HepG2 (cell line): ENCODE results near the gene NCDN. TPM values are rescaled to one million over a fixed set of nuclear protein-coding genes. Genes with fewer than 3 reads are reported as not detected.

Experiments
- ATAC-seq: fragments of 200-7000 bp; cut with Tn5 transposase; 3 replicates; pipeline ENCODE4 v1.9.1; 2020; ENCODE audit warnings: mild to moderate bottlenecking, moderate library complexity
- BruUV-seq: library from RNA; stranded (reverse); fragments of 400-500 nt; replicated peaks from 2 replicates; lab custom pipeline; 2021; lab: Mats Ljungman, UMichigan
- CTCF ChIA-PET: fragments of 300-600 bp; formaldehyde crosslinking; extraction: SDS; loops from one replicate; lab custom pipeline; 2021; ENCODE audit warnings: low total read pairs, inconsistent platforms, low intra/inter-chr PET ratio; lab: Yijun Ruan, JAX
- POLR2A ChIA-PET: fragments of 350-600 bp; sonication (Branson Sonifier 250); formaldehyde crosslinking; loops from one replicate; lab custom pipeline; 2020; ENCODE audit warnings: antibody characterized with exemption, inconsistent platforms; lab: Yijun Ruan, JAX
- DNase-seq: peaks from one replicate; pipeline ENCODE4 v3.0.0-alpha.2; 2015; ENCODE audit warnings: low spot score
- FAIRE-seq: peaks from 3 replicates; lab custom pipeline; 2011; peaks lifted over from hg19 to GRCh38; lab: Jason Lieb, UNC
- H2AFZ ChIP-seq: one replicate; pipeline ENCODE4 v1.6.1; 2011; ENCODE audit warnings: low read length, inconsistent platforms
- H3K27ac ChIP-seq: fragments of 300-600 bp; 3 replicates; pipeline ENCODE4 v1.8.0; 2011; ENCODE audit warnings: mixed run types, mild to moderate bottlenecking, mixed read lengths, low read length, inconsistent platforms; ENCODE audit not compliant: insufficient read depth; ENCODE audit errors: extremely low read length
- H3K27me3 ChIP-seq, 2 experiments: fragments of 200-600 bp in 1 of 2; 2 replicates in 1 of 2; 3 replicates in 1 of 2; pipeline versions ENCODE4 v1.6.0 to v1.8.0; 2011; ENCODE audit warnings: low read length in 2 of 2, mild to moderate bottlenecking in 2 of 2, moderate library complexity in 2 of 2, inconsistent platforms in 1 of 2; ENCODE audit not compliant: insufficient read depth in 2 of 2, control insufficient read depth in 1 of 2
- H3K36me3 ChIP-seq, 2 experiments: fragments of 200-600 bp in 1 of 2; replicated peaks in 1 of 2; 2 replicates in 1 of 2; 3 replicates in 1 of 2; pipeline versions ENCODE4 v1.5.1 to v1.8.0; 2011; ENCODE audit warnings: low read length in 2 of 2, inconsistent platforms in 1 of 2; ENCODE audit not compliant: insufficient read depth in 2 of 2, control insufficient read depth in 1 of 2
- H3K4me1 ChIP-seq: 2 replicates; pipeline ENCODE4 v1.5.1; 2012; ENCODE audit warnings: low read length, inconsistent platforms; ENCODE audit not compliant: insufficient read depth
- H3K4me2 ChIP-seq: 2 replicates; pipeline ENCODE4 v1.6.0; 2011; ENCODE audit warnings: low read depth, low read length, inconsistent platforms
- H3K4me3 ChIP-seq, 3 experiments: fragments of 200-600 bp in 1 of 3; sonication (generic), shearing (Covaris generic) in 1 of 3; replicated peaks in 1 of 3; 2 replicates each; pipeline ENCODE4 v1.5.1; 2011 to 2016; ENCODE audit warnings: low read length in 3 of 3, inconsistent platforms in 2 of 3, low read depth in 2 of 3, mild to moderate bottlenecking in 2 of 3, control low read depth in 1 of 3, mixed read lengths in 1 of 3; ENCODE audit not compliant: insufficient read depth in 1 of 3
- H3K79me2 ChIP-seq: one replicate; pipeline ENCODE4 v1.6.1; 2011; ENCODE audit warnings: low read length, inconsistent platforms; ENCODE audit not compliant: insufficient read depth
- H3K9ac ChIP-seq: 2 replicates; pipeline ENCODE4 v1.6.0; 2011; ENCODE audit warnings: mild to moderate bottlenecking, low read depth, low read length, inconsistent platforms; ENCODE audit not compliant: insufficient read depth
- H3K9me3 ChIP-seq: 2 replicates; pipeline ENCODE4 v1.5.1; 2012; ENCODE audit warnings: mild to moderate bottlenecking, low read length
- H4K20me1 ChIP-seq: 2 replicates; pipeline ENCODE4 v1.6.0; 2011; ENCODE audit warnings: inconsistent platforms, mild to moderate bottlenecking, low read length, moderate library complexity; ENCODE audit not compliant: insufficient read depth
- CEBPB ChIP-seq: IDR thresholded peaks from 2 replicates; pipeline ENCODE4 v1.6.1; 2011; ENCODE audit warnings: low read depth, low read length, improper control_type of control experiment, borderline replicate concordance
- RARG ChIP-seq: sonication (generic); formaldehyde crosslinking; IDR thresholded peaks from 2 replicates; pipeline ENCODE4 v1.4.0; 2020; ENCODE audit warnings: low read depth, mild to moderate bottlenecking, missing genetic modification reagents
- ZNF512 ChIP-seq: sonication (generic); formaldehyde crosslinking; IDR thresholded peaks from 2 replicates; pipeline ENCODE4 v1.4.0; 2020; ENCODE audit warnings: mild to moderate bottlenecking, missing genetic modification reagents
- WGBS: methylation state at CpG from one replicate; pipeline ENCODE4 v1.1.6; 2017; ENCODE audit warnings: low lambda C conversion rate; 5-methylcytosine and 5-hydroxymethylcytosine counted together
- in situ Hi-C: cut with HindIII; loops from 2 replicates; pipeline ENCODE4 v1.10.0; 2017; ENCODE audit warnings: low pct_unique_long_range_greater_than_20kb; ENCODE audit not compliant: extremely low pct_ligation_motif_present
- intact Hi-C: fragments of 100-400 bp; cut with micrococcal nuclease; formaldehyde crosslinking; loops from one replicate; pipeline ENCODE4 v1.10.0; 2022; ENCODE audit not compliant: unreplicated experiment
- polyA plus RNA-seq, 8 experiments: library from polyadenylated mRNA; depleted of rRNA in 3 of 8; stranded (reverse) in 7 of 8; unstranded in 1 of 8; fragments of >200 nt; fragmentation: Illumina TruSeq in 4 of 8; extraction: Trizol in 4 of 8; gene quantifications; 2 replicates each; pipeline versions ENCODE4 v1.2.1 to v1.2.3, GENCODE V29; 2011 to 2016; ENCODE audit warnings: low read depth in 4 of 8, missing spikeins in 1 of 8, mixed read lengths in 1 of 8; ENCODE audit not compliant: insufficient read depth in 1 of 8
- total RNA-seq, 5 experiments: library from RNA; depleted of rRNA; stranded (reverse); fragments of >200 nt; fragmentation: Illumina TruSeq; extraction: Trizol; gene quantifications; 2 replicates each; pipeline ENCODE4 v1.2.3, GENCODE V29; 2016; ENCODE audit warnings: low read depth in 1 of 5
- TF ChIP-seq, protein P1 (sequence below): sonication (generic); formaldehyde crosslinking; conservative IDR thresholded peaks from 2 replicates; pipeline ENCODE4 v1.5.0; 2020; ENCODE audit warnings: missing genetic modification reagents
- TF ChIP-seq, protein P2 (sequence below): sonication (generic); formaldehyde crosslinking; IDR thresholded peaks from 2 replicates; pipeline ENCODE4 v1.4.0; 2020; ENCODE audit warnings: missing genetic modification reagents

NCDN gene
- total and polyA plus RNA-seq, 2 of the 13 experiments (the other 11 are each of a cell fraction or from before 2014, with no cell fraction given): 6.6 to 9.3 TPM

DNA sequence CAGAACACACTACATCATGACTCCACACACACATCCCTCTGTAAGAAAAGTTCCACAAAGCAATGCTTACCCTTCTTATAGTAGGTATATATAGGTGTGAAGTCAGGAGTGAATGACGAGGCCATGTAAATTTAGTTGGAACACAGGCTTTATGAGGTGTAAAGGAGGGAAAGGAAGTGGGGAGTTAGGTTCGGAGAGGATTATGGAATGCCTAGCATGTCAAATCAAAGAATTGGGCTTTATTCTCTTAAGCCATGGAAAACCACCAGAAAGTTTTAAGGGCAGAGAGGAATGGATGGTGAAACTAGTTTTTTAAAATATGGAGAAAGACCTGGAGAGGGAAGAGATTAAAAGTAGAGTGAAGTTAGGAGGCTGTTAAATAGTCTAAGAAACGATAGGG, 41.8 kb downstream of the NCDN start:
- intact Hi-C loops: no loop called here
- Histone ChIP-seq H3K36me3 (peaks cover 9 to 41% of the 10 kb centered on the region in 2 experiments), H3K4me2 (no peak overlapping the region), H3K9me3 (no peaks in the 10 kb centered on the region), H3K27me3 (no peaks in the 10 kb centered on the region), H2AFZ (no peak overlapping the region), H3K79me2 (no peaks in the 10 kb centered on the region), H3K4me1 (no peaks in the 10 kb centered on the region), H3K4me3 (no peak overlapping the region)
- in situ Hi-C loops: no loop called here
- POLR2A ChIA-PET: no interaction called here
- DNase-seq: no peak
- TF ChIP-seq RARG: no peak
- TF ChIP-seq ZNF512 (CRISPR knock-in tag): no peak
- TF ChIP-seq, protein P1, sequence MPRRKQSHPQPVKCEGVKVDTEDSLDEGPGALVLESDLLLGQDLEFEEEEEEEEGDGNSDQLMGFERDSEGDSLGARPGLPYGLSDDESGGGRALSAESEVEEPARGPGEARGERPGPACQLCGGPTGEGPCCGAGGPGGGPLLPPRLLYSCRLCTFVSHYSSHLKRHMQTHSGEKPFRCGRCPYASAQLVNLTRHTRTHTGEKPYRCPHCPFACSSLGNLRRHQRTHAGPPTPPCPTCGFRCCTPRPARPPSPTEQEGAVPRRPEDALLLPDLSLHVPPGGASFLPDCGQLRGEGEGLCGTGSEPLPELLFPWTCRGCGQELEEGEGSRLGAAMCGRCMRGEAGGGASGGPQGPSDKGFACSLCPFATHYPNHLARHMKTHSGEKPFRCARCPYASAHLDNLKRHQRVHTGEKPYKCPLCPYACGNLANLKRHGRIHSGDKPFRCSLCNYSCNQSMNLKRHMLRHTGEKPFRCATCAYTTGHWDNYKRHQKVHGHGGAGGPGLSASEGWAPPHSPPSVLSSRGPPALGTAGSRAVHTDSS (CRISPR knock-in tag): no peak
- no peak for TF ChIP-seq CEBPB
- TF ChIP-seq, protein P2, sequence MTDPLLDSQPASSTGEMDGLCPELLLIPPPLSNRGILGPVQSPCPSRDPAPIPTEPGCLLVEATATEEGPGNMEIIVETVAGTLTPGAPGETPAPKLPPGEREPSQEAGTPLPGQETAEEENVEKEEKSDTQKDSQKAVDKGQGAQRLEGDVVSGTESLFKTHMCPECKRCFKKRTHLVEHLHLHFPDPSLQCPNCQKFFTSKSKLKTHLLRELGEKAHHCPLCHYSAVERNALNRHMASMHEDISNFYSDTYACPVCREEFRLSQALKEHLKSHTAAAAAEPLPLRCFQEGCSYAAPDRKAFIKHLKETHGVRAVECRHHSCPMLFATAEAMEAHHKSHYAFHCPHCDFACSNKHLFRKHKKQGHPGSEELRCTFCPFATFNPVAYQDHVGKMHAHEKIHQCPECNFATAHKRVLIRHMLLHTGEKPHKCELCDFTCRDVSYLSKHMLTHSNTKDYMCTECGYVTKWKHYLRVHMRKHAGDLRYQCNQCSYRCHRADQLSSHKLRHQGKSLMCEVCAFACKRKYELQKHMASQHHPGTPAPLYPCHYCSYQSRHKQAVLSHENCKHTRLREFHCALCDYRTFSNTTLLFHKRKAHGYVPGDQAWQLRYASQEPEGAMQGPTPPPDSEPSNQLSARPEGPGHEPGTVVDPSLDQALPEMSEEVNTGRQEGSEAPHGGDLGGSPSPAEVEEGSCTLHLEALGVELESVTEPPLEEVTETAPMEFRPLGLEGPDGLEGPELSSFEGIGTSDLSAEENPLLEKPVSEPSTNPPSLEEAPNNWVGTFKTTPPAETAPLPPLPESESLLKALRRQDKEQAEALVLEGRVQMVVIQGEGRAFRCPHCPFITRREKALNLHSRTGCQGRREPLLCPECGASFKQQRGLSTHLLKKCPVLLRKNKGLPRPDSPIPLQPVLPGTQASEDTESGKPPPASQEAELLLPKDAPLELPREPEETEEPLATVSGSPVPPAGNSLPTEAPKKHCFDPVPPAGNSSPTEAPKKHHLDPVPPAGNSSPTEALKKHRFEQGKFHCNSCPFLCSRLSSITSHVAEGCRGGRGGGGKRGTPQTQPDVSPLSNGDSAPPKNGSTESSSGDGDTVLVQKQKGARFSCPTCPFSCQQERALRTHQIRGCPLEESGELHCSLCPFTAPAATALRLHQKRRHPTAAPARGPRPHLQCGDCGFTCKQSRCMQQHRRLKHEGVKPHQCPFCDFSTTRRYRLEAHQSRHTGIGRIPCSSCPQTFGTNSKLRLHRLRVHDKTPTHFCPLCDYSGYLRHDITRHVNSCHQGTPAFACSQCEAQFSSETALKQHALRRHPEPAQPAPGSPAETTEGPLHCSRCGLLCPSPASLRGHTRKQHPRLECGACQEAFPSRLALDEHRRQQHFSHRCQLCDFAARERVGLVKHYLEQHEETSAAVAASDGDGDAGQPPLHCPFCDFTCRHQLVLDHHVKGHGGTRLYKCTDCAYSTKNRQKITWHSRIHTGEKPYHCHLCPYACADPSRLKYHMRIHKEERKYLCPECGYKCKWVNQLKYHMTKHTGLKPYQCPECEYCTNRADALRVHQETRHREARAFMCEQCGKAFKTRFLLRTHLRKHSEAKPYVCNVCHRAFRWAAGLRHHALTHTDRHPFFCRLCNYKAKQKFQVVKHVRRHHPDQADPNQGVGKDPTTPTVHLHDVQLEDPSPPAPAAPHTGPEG (CRISPR knock-in tag): no peak
- TF ChIP-seq, all 625 proteins: peak for 0
- ATAC-seq (no peak), FAIRE-seq (no peak)
- Histone ChIP-seq H3K9ac (no peak overlapping the region), H4K20me1 (no peaks in the 10 kb centered on the region), H3K27ac (no peak overlapping the region)
- 94% methylated on average over 3 of the region's 3 CpGs for WGBS
- CTCF ChIA-PET: no interaction called here
- BruUV-seq: no TSS peak
